SK-N-DZ (cell line): ENCODE results near the gene CSHL1. TPM values are rescaled to one million over a fixed set of nuclear protein-coding genes. Genes with fewer than 3 reads are reported as not detected.

Experiments
- DNase-seq: peaks from one replicate; pipeline ENCODE4 v3.0.0-alpha.2; 2015; ENCODE audit warnings: low spot score
- polyA plus RNA-seq, 2 experiments: library from polyadenylated mRNA; depleted of rRNA; stranded (reverse); fragments of >200 nt; gene quantifications; 2 replicates each; pipeline ENCODE4 v1.2.3, GENCODE V29; 2014

CSHL1 gene
- not detected in 2 replicates for polyA plus RNA-seq (2014; cell fraction: cytosol; rRNA removed)
- not detected in 2 replicates for polyA plus RNA-seq (2014; cell fraction: nucleus; rRNA removed)

DNA sequence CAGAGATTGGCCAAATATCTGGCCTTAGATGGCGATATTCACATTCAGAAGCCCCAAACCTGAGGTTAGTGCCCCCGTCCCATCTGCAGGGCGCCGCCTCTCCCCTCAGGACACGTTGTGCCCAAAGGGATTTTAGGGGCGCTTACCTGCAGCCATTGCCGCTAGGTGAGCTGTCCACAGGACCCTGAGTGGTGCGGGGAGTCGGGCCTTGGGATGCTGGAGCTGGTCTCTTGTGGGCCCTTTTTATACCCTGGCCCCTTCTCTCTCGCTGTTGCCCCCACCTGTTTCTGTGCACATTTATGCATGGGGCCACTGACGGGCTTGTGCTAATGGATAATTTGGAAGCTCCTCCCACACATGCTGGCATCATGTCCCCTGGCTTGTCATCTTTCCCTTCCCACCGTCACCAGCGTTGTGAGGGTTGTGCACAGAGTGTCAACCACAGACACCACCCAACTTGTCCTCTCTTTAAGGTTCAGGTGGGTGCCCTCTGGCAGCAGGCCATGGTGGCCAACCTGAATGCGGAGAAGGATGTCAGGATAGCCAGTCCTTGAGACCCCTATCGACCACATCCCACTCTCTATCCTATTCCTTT is at the start of gene CSHL1:
CSHL1 (minus strand) TSS at position 218 of the 595 bp plus-strand sequence; CDS start at position 156, 62 bp downstream.
- no peak for DNase-seq

DNA sequence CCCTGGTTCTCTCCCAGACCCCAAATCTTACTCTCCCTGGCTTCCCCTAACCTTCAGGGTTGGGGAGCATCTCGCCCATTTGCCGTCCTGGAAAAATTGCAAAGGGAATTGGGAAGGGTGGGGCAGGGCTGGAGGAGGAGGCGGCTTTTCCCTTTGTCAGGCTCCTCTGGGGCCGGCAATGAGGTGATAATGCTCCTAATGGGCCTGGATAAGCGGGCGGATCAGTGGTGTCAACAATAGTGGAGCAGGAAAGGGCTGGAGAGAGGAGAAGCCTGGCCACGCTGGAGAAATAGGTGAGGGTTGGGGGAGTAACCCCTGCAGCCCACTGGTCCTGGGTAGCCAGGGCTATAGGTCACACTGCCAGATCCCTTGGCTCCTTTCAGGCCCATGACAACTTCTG is 49.4 kb upstream of the CSHL1 start:
- DNase-seq = no peak

GRCh38 chr17:63960006-63960405 is 48.9 kb upstream of the CSHL1 start:
- no peak for DNase-seq

GRCh38 chr17:63956296-63956920 is 45.4 kb upstream of the CSHL1 start:
- DNase-seq = no peak

DNA sequence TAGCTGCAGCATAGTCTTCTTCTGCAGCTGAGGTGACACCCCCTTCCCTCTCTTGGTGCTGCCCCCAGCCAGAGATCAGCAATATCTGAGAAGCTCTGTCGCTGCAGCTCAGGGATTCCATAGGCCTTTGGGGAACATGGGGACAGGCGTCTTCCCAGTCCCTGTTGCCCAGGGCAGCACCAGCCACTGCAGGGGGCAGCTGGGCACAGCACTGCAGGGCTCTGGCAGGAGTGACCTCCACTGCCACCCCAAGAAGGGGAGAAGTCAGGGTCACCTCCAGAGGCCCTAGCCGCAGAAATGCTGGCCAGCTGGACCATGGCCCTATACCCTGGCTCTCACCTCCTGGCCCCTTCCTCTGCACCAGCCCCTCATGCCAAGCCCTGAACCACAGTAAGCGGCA is 44.7 kb upstream of the CSHL1 start:
- DNase-seq = no peak

GRCh38 chr17:63955232-63955631 is 44.2 kb upstream of the CSHL1 start:
- DNase-seq = no peak

DNA sequence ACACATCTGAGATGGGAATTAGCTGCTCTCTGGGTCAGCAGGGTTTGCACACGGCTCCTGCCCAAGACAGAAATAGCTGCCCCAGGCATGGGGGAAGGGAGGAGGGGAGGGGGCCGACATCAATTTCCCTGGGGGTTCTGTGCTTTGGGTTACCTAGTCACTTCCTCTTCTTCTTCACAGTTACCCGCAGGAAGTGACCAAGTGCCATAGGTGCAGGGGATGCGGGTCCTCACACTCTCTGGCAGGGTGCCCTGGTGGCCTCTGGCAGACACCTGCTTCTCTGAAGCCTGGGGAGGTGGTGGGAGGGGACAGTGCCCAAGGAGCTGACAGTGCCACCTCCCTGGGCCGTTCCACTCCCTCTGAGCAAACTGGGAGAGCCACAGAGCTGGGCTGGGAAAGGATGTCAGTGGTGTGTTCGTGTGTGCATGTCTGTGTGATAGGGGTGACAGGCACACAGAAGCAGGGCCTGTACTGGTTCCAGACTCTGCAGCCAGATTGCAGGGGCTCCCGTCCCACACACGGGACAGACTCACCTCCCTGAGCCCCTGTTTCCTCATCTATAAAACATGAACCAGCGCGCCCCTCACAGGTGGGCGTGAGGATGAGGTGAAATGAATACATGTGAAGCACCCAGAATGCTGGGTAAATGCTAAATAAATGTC is 43.5 kb upstream of the CSHL1 start:
- no peak for DNase-seq

- no peak for DNase-seq
Observed at GRCh38 chr17:63950940-63951907, 40.2 kb upstream of the CSHL1 start.

DNA sequence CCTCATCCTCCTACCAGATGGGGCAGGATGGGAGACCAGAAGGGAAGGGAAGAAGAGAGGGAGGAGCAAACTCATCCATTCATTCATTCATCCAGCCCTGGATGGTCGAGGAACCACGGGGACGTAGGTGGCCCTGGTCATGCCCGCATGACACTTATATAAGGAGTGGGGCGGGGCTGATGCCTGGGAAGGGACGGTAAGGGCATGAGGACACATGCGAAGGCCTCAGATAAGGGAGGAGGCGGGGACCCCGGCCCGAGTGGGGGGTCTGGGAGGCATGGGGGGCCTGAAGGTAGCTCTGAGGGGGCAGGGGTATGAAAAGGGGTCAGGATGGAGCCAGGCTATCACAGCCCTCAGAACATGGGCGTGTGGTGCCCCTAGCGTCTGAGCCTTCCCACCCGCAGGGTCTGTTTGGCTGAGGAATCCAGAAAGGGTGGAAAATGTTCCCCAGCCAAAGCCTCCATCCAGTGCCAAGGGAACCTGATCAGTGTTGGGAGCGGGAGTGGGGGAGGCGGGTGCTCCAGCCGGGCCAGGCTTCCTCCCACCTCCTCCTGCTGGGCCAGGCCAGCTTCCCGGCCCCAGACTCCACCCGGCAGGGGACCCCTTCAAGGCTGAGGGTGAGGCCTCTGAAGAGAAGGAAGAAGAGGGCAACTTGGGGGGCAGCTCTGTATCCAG is 38.7 kb upstream of the CSHL1 start:
- no peak for DNase-seq

- DNase-seq = no peak
Observed at GRCh38 chr17:63948521-63948920, 37.5 kb upstream of the CSHL1 start.

GRCh38 chr17:63947711-63948330 is 36.8 kb upstream of the CSHL1 start:
- no peak for DNase-seq

- peak; percentile 55 for DNase-seq
Observed at GRCh38 chr17:63946440-63947363, 35.6 kb upstream of the CSHL1 start.

DNA sequence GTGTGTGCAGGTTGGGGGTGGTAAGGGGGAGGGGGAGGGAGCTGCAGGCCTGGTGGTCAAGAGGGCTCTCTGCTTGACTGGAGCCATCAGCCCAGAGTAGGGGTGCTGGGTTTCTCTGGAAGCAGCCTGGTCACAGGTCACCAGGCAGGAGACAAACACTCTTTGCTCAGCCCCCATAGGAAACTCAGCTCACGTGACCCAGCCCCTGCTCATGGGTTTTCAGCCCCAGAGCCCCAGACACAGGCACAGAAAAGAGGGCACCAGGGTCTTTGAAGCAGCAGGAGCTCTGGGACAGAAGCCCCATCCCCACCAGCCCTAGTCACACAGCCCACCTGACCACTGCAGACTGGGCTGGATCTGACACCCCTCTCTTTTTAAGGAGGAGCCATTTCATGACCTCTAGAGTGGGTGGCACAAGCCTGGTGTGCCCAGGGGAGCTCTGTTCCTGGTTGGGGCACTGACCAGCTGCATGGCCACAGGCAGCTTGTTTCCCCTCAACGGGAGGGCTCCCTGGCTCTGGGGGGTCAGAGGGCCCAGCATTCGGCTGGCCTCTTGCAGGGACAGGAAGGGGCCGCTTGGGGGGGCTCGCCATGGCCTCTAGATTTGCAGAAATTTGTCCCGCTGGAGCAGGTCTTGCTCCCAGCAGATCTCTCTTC is 34.9 kb upstream of the CSHL1 start:
- DNase-seq = no peak

- DNase-seq = no peak
Observed at GRCh38 chr17:63944736-63945499, 33.9 kb upstream of the CSHL1 start.

GRCh38 chr17:63943745-63944144 is 32.7 kb upstream of the CSHL1 start:
- DNase-seq = no peak

- DNase-seq = no peak
Observed at GRCh38 chr17:63942309-63942985, 31.4 kb upstream of the CSHL1 start.

DNA sequence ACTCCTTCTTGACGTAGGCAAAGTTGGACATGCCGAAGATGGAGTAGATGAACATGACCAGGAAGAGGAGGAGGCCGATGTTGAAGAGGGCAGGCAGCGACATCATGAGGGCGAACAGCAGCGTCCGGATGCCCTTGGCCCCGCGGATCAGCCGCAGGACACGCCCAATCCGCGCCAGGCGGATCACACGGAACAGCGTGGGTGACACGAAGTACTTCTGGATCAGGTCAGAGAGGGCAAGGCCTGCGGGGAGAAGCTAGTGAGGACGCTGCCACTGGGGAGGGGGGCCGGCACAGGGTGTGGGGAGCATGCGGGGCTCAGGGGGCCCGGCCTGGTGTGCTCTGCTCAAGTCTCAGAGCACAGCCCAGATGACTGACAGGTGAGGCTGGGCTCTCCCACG is 30.7 kb upstream of the CSHL1 start:
- no peak for DNase-seq

DNA sequence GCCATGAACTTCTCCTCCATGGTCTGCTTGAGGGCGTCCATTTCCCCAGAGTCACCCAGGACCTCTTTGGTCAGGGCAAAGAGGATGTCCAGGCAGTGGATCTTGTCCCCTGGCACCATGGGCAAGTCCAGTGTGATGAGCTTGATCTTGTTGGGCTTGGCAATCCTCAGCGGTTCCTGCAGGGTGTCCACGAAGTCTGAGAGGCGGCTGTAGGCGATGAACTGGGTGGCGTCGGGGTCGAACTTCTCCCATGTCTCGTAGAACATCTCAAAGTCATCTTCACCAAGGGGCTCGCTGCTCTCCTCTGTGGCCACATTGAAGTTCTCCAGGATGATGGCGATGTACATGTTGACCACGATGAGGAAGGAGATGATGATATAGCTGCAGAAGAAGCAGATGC is 30.1 kb upstream of the CSHL1 start:
- no peak for DNase-seq
